ENCODE results near the gene JMJD6. TPM values are rescaled to one million over a fixed set of nuclear protein-coding genes. Genes with fewer than 3 reads are reported as not detected.

The JMJD6 gene
- total and polyA plus RNA-seq, 2 of the 8 experiments (the other 6 are each of a cell fraction or from before 2014, with no cell fraction given), result 8.6 to 18.6 TPM

- H3K56ac ChIP-seq (replicated peaks; ENCODE audit: insufficient read length, low read depth, low read length), result no peak overlapping the region
- H3K4ac ChIP-seq (replicated peaks; ENCODE audit: insufficient read length, low read depth, low read length), result no peak overlapping the region
- H4K91ac ChIP-seq (replicated peaks; ENCODE audit: insufficient read length, low read length), result no peak overlapping the region
- H3K27me3 ChIP-seq (replicated peaks in 1 of 4; ENCODE audit: control insufficient read depth in 3 of 4, extremely low read depth in 1 of 4, insufficient read depth in 3 of 4, low read length in 3 of 4), result peaks cover 2 to 15% (median 14%) of the 10 kb centered on the region in 4 experiments
- 94% methylated on average over 7 of the region's 7 CpGs; no CpG with 5 or more reads in 1 of the 2 experiments for WGBS, 2 experiments (ENCODE audit: extremely low coverage in 1 of 2, insufficient coverage in 1 of 2, insufficient read length in 1 of 2, insufficient replicate concordance in 2 of 2, low coverage in 1 of 2, low lambda C conversion rate in 2 of 2, missing lambda C conversion rate in 1 of 2)
- H2BK15ac ChIP-seq (ENCODE audit: low read length), result no peak overlapping the region
- H2AFZ ChIP-seq (ENCODE audit: low read length), result no peak overlapping the region
- TF ChIP-seq TCF12 (IDR thresholded peaks at IDR 0.05; ENCODE audit: low read depth, low read length) (no peak), POU5F1 (IDR thresholded peaks at IDR 0.05; ENCODE audit: low read depth, low read length) (no peak), EZH2 (IDR thresholded peaks at IDR 0.05; ENCODE audit: low read depth, low read length, severe bottlenecking) (no peak), JUN (IDR thresholded peaks at IDR 0.05; ENCODE audit: low read depth, low read length) (no peak), ZNF274 (IDR thresholded peaks at IDR 0.05; ENCODE audit: borderline replicate concordance, extremely low read depth, low read length) (no peak), CTBP2 (IDR thresholded peaks at IDR 0.05; ENCODE audit: borderline replicate concordance, insufficient read depth, insufficient read length, low read length) (no peak), HDAC6 (IDR thresholded peaks at IDR 0.05; ENCODE audit: low read depth, low read length) (no peak), SIRT6 (IDR thresholded peaks at IDR 0.05; ENCODE audit: low read length) (no peak), TEAD4 (IDR thresholded peaks at IDR 0.05; ENCODE audit: low read depth, low read length) (no peak), EP300 (IDR thresholded peaks at IDR 0.05; ENCODE audit: borderline replicate concordance in 1 of 2, low read depth in 2 of 2, low read length in 2 of 2) (no peak), CBX5 (IDR thresholded peaks at IDR 0.05; ENCODE audit: low read depth, low read length) (no peak)
- no peaks in the 10 kb centered on the region for H3K9me3 ChIP-seq (ENCODE audit: insufficient read depth in 2 of 2, low read depth in 1 of 2, low read length in 1 of 2)
- no peak overlapping the region for H3K27ac ChIP-seq (ENCODE audit: low read depth, low read length)
- H3K4me3 ChIP-seq (ENCODE audit: extremely low read depth in 1 of 4, insufficient read depth in 2 of 4, low read depth in 3 of 4, low read length in 4 of 4), result no peak overlapping the region
- no peak overlapping the region for H2BK5ac ChIP-seq (ENCODE audit: low read depth, low read length)
- no peaks in the 10 kb centered on the region for H3K79me2 ChIP-seq (ENCODE audit: control insufficient read depth in 1 of 2, insufficient read depth in 2 of 2, low read length in 2 of 2)
- no peak overlapping the region for H3K18ac ChIP-seq (ENCODE audit: extremely low read depth, low read length)
- no peak overlapping the region for H2BK12ac ChIP-seq (ENCODE audit: low read depth, low read length)
- H4K5ac ChIP-seq (ENCODE audit: insufficient read length, low read depth, low read length), result no peak overlapping the region
- H3K79me1 ChIP-seq (ENCODE audit: low read depth, low read length), result peaks cover under 1% of the 10 kb centered on the region; the same call in 1 of the 2 replicates
- peaks cover 11% of the 10 kb centered on the region; the same call in 1 of the 2 replicates for H3K23me2 ChIP-seq (ENCODE audit: low read depth, low read length)
- no peak overlapping the region for H2AK5ac ChIP-seq (ENCODE audit: low read depth, low read length)
- POLR2A ChIA-PET (ENCODE audit: partially characterized antibody), result interaction anchor here (0.9 to 1.5 kb wide), 5 partner anchors 14 to 156 kb away, joined by 4 to 7 read pairs (median 5); partner anchors contain the start of gene SRSF2
- peaks cover 0 to 5% of the 10 kb centered on the region in 2 experiments for H4K20me1 ChIP-seq (replicated peaks in 1 of 2; ENCODE audit: control insufficient read depth in 1 of 2, insufficient read depth in 2 of 2, low read length in 2 of 2)
- H3K9ac ChIP-seq (replicated peaks in 1 of 4; ENCODE audit: extremely low read depth in 1 of 4, low read depth in 3 of 4, low read length in 3 of 4), result no peak overlapping the region
- DNase-seq (ENCODE audit: low read depth in 1 of 2, low spot score in 2 of 2) (no peak), FAIRE-seq (no peak)
- H3K14ac ChIP-seq (ENCODE audit: insufficient read length), result no peak overlapping the region
- no peak overlapping the region for H3K23ac ChIP-seq (ENCODE audit: insufficient read length)
- H4K8ac ChIP-seq (ENCODE audit: extremely low read depth, insufficient read depth, low read length), result no peak overlapping the region
- no peak overlapping the region for H2BK120ac ChIP-seq (replicated peaks; ENCODE audit: low read depth, low read length)
- CTCF ChIA-PET (ENCODE audit: partially characterized antibody), result interaction anchor here (0.7 to 10.2 kb wide), 32 partner anchors 8 to 400 kb away, joined by 3 to 155 read pairs (median 4); partner anchors contain the start of gene AANAT
- peaks cover 4 to 18% (median 15%) of the 10 kb centered on the region in 4 experiments for H3K4me1 ChIP-seq (replicated peaks in 1 of 4; ENCODE audit: control insufficient read depth in 3 of 4, insufficient read depth in 4 of 4, low read length in 3 of 4)
- H3K4me2 ChIP-seq (ENCODE audit: insufficient read depth in 1 of 2, low read depth in 2 of 2, low read length in 2 of 2), result no peak overlapping the region
- no peak overlapping the region for H2BK20ac ChIP-seq (ENCODE audit: low read length)
- peaks cover 0 to 24% (median 14%) of the 10 kb centered on the region in 4 experiments; a peak in 5 of 8 replicates for H3K36me3 ChIP-seq (ENCODE audit: control insufficient read depth in 2 of 4, insufficient read depth in 4 of 4, low read length in 3 of 4)
Measured at GRCh38 chr17:76713765-76714164, 12.6 kb downstream of the JMJD6 start.

Data from H1 (cell line).